GM23338 (cell line): Measurements from ENCODE around the gene XRCC6. TPM values are rescaled to one million over a fixed set of nuclear protein-coding genes. Genes with fewer than 3 reads are reported as not detected.

ENCODE experiments used
- ATAC-seq: fragments of 200-7000 bp; cut with Tn5 transposase; 3 replicates; pipeline ENCODE4 v1.9.1; 2020
- DNase-seq: peaks from one replicate; pipeline ENCODE4 v3.0.0-alpha.2; 2015; ENCODE audit warnings: low spot score
- H2AFZ ChIP-seq: fragments of 200-600 bp; sonication (generic); 2 replicates; pipeline ENCODE4 v1.8.0; 2016; ENCODE audit warnings: antibody characterized with exemption, mild to moderate bottlenecking, moderate library complexity
- H3F3A ChIP-seq: fragments of 200-600 bp; sonication (generic); replicated peaks from 2 replicates; pipeline ENCODE4 v1.8.0; 2017; ENCODE audit warnings: antibody characterized with exemption, mixed run types, low read depth
- H3K27ac ChIP-seq: fragments of 200-600 bp; sonication (generic); 2 replicates; pipeline ENCODE4 v1.6.1; 2016; ENCODE audit warnings: low read depth
- H3K27me3 ChIP-seq: fragments of 200-600 bp; sonication (generic); 2 replicates; pipeline ENCODE4 v1.8.0; 2016; ENCODE audit warnings: mild to moderate bottlenecking, mixed run types, moderate library complexity; ENCODE audit not compliant: insufficient read depth
- H3K36me3 ChIP-seq: fragments of 200-600 bp; sonication (generic); 2 replicates; pipeline ENCODE4 v1.8.0; 2016; ENCODE audit warnings: mild to moderate bottlenecking; ENCODE audit not compliant: insufficient read depth
- H3K4me1 ChIP-seq: fragments of 200-600 bp; sonication (generic); 2 replicates; pipeline ENCODE4 v1.8.0; 2016; ENCODE audit warnings: mild to moderate bottlenecking, moderate library complexity; ENCODE audit not compliant: insufficient read depth
- H3K4me2 ChIP-seq: fragments of 200-600 bp; sonication (generic); 2 replicates; pipeline ENCODE4 v1.7.1; 2017; ENCODE audit warnings: mixed run types
- H3K4me3 ChIP-seq: fragments of 200-600 bp; sonication (generic); 2 replicates; pipeline ENCODE4 v1.6.1; 2016; ENCODE audit warnings: mixed run types
- H3K79me2 ChIP-seq: fragments of 200-600 bp; sonication (generic); replicated peaks from 2 replicates; pipeline ENCODE4 v1.8.0; 2017; ENCODE audit warnings: mild to moderate bottlenecking; ENCODE audit not compliant: insufficient read depth
- H3K9me2 ChIP-seq: fragments of 200-600 bp; sonication (generic); 2 replicates; pipeline ENCODE4 v1.8.0; 2017; ENCODE audit not compliant: insufficient read depth
- H4K20me1 ChIP-seq: fragments of 200-600 bp; sonication (generic); replicated peaks from 2 replicates; pipeline ENCODE4 v1.8.0; 2017; ENCODE audit warnings: mild to moderate bottlenecking; ENCODE audit not compliant: insufficient read depth
- H3K27ac Mint-ChIP-seq: 2 replicates; pipeline ENCODE4 v1.8.0; 2020; ENCODE audit warnings: inconsistent platforms, mild to moderate bottlenecking, moderate library complexity, mixed read lengths
- H3K27me3 Mint-ChIP-seq: 3 replicates; pipeline ENCODE4 v1.8.0; 2022; ENCODE audit warnings: low read depth, mild to moderate bottlenecking, moderate library complexity, mixed read lengths, inconsistent platforms; ENCODE audit not compliant: insufficient read depth, poor library complexity
- H3K36me3 Mint-ChIP-seq: 3 replicates; pipeline ENCODE4 v1.8.0; 2021; ENCODE audit warnings: low read depth, mild to moderate bottlenecking, inconsistent platforms, moderate library complexity, mixed read lengths
- H3K4me1 Mint-ChIP-seq: 3 replicates; pipeline ENCODE4 v1.8.0; 2020; ENCODE audit warnings: mild to moderate bottlenecking, inconsistent platforms, mixed read lengths
- H3K4me3 Mint-ChIP-seq: 3 replicates; pipeline ENCODE4 v1.8.0; 2021; ENCODE audit warnings: moderate library complexity, mild to moderate bottlenecking, inconsistent platforms, mixed read lengths
- H3K9me3 Mint-ChIP-seq: 3 replicates; pipeline ENCODE4 v1.8.0; 2020; ENCODE audit warnings: moderate library complexity, mild to moderate bottlenecking, inconsistent platforms, mixed read lengths
- EZH2 ChIP-seq: fragments of 200-600 bp; sonication (generic); IDR thresholded peaks from one replicate; pipeline ENCODE4 v1.8.0; 2017; ENCODE audit warnings: antibody characterized with exemption, mild to moderate bottlenecking, low read depth; ENCODE audit not compliant: unreplicated experiment
- EZH2phosphoT487 ChIP-seq: fragments of 200-600 bp; sonication (generic); IDR thresholded peaks from one replicate; pipeline ENCODE4 v1.8.1; 2018; ENCODE audit warnings: antibody characterized with exemption; ENCODE audit not compliant: unreplicated experiment
- JUNB ChIP-seq: IDR thresholded peaks from one replicate; pipeline ENCODE4 v1.6.1; 2016; ENCODE audit warnings: antibody characterized with exemption; ENCODE audit not compliant: unreplicated experiment
- polyA plus RNA-seq: library from polyadenylated mRNA; unstranded; fragments of >200 nt; fragmentation: Nextera tagmentation; extraction: Ambion mirVana; gene quantifications from 2 replicates; pipeline ENCODE4 v1.2.1, GENCODE V29; 2016
- small RNA-seq: library from RNA; depleted of rRNA; stranded (forward); fragments of <200 nt; gene quantifications from one replicate; pipeline ENCODE3, GENCODE V24; 2014; ENCODE audit warnings: low replicate concordance
- total RNA-seq: library from RNA; depleted of rRNA; stranded (reverse); fragments of >200 nt; shearing (Covaris generic); gene quantifications from 2 replicates; pipeline ENCODE4 v1.2.3, GENCODE V29; 2014; rRNA removed
- TF ChIP-seq, protein P1 (sequence below): fragments of 250-450 bp; sonication (Bioruptor Pico); IDR thresholded peaks from 2 replicates; pipeline ENCODE4 v1.5.0; 2020; ENCODE audit warnings: mild to moderate bottlenecking, moderate library complexity

Gene XRCC6
- total and polyA plus RNA-seq, 2 experiments from 2014 or later: 351 to 498 TPM

DNA sequence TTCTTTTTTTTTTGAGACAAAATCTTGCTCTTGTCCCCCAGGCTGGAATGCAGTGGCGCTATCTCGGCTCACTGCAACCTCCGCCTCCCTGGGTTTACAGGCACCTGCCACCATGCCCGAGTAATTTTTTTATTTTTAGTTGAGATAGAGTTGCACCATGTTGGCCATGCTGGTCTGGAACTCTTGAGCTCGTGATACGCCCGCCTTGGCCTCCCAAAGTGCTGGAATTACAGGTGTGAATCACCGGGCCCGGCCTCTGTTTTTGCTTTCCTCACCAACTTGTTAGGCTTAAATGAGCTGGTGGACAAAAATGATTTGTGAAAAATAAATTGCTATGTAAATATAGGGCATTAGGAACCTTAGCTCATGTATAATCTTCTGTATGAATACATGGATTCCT lies 81.7 kb downstream of the XRCC6 start (continued):
- TF ChIP-seq, protein P1, sequence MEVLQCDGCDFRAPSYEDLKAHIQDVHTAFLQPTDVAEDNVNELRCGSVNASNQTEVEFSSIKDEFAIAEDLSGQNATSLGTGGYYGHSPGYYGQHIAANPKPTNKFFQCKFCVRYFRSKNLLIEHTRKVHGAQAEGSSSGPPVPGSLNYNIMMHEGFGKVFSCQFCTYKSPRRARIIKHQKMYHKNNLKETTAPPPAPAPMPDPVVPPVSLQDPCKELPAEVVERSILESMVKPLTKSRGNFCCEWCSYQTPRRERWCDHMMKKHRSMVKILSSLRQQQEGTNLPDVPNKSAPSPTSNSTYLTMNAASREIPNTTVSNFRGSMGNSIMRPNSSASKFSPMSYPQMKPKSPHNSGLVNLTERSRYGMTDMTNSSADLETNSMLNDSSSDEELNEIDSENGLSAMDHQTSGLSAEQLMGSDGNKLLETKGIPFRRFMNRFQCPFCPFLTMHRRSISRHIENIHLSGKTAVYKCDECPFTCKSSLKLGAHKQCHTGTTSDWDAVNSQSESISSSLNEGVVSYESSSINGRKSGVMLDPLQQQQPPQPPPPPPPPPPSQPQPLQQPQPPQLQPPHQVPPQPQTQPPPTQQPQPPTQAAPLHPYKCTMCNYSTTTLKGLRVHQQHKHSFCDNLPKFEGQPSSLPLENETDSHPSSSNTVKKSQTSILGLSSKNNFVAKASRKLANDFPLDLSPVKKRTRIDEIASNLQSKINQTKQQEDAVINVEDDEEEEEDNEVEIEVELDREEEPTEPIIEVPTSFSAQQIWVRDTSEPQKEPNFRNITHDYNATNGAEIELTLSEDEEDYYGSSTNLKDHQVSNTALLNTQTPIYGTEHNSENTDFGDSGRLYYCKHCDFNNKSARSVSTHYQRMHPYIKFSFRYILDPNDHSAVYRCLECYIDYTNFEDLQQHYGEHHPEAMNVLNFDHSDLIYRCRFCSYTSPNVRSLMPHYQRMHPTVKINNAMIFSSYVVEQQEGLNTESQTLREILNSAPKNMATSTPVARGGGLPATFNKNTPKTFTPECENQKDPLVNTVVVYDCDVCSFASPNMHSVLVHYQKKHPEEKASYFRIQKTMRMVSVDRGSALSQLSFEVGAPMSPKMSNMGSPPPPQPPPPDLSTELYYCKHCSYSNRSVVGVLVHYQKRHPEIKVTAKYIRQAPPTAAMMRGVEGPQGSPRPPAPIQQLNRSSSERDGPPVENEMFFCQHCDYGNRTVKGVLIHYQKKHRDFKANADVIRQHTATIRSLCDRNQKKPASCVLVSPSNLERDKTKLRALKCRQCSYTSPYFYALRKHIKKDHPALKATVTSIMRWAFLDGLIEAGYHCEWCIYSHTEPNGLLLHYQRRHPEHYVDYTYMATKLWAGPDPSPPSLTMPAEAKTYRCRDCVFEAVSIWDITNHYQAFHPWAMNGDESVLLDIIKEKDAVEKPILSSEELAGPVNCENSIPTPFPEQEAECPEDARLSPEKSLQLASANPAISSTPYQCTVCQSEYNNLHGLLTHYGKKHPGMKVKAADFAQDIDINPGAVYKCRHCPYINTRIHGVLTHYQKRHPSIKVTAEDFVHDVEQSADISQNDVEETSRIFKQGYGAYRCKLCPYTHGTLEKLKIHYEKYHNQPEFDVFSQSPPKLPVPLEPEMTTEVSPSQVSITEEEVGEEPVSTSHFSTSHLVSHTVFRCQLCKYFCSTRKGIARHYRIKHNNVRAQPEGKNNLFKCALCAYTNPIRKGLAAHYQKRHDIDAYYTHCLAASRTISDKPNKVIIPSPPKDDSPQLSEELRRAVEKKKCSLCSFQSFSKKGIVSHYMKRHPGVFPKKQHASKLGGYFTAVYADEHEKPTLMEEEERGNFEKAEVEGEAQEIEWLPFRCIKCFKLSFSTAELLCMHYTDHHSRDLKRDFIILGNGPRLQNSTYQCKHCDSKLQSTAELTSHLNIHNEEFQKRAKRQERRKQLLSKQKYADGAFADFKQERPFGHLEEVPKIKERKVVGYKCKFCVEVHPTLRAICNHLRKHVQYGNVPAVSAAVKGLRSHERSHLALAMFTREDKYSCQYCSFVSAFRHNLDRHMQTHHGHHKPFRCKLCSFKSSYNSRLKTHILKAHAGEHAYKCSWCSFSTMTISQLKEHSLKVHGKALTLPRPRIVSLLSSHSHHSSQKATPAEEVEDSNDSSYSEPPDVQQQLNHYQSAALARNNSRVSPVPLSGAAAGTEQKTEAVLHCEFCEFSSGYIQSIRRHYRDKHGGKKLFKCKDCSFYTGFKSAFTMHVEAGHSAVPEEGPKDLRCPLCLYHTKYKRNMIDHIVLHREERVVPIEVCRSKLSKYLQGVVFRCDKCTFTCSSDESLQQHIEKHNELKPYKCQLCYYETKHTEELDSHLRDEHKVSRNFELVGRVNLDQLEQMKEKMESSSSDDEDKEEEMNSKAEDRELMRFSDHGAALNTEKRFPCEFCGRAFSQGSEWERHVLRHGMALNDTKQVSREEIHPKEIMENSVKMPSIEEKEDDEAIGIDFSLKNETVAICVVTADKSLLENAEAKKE (CRISPR knock-in tag): no peak

DNA sequence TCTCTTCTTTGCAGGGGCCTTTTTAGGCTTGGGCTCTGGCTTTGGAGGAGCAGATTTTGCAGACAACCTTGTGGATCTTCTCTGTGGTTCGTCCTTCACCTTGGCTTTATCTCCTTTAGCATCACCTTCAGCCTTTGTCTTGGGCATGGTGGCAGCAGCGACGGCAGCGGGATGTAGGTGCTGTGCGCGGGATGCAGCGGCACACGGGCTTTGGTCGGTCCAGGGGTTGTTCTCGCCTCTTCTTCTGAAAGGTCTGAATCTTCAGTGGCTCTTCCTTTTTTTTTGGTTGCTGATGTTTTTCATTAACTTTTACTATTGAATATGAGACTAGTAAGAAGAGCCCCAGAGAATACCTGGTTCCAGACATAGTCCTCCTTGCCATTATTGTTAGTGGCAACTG lies 88.2 kb downstream of the XRCC6 start:
- Histone ChIP-seq H3K27me3 (no peaks in the 10 kb centered on the region), H3K4me2 (no peak overlapping the region), H3K79me2 (no peaks in the 10 kb centered on the region), H3K4me3 (no peak overlapping the region), H3K36me3 (no peaks in the 10 kb centered on the region), H3K9me2 (no peaks in the 10 kb centered on the region), H2AFZ (no peak overlapping the region), H3F3A (no peaks in the 10 kb centered on the region), H3K4me1 (no peaks in the 10 kb centered on the region), H3K27ac (no peak overlapping the region), H4K20me1 (no peaks in the 10 kb centered on the region; the same call in 1 of the 2 replicates)
- Mint-ChIP-seq H3K27ac (no peak overlapping the region), H3K27me3 (peaks cover 4% of the 10 kb centered on the region), H3K4me3 (no peak overlapping the region), H3K36me3 (no peaks in the 10 kb centered on the region), H3K9me3 (no peaks in the 10 kb centered on the region), H3K4me1 (no peaks in the 10 kb centered on the region)
- no peak for TF ChIP-seq EZH2phosphoT487
- no peak for TF ChIP-seq EZH2
- ATAC-seq: no peak
- no peak for DNase-seq

DNA sequence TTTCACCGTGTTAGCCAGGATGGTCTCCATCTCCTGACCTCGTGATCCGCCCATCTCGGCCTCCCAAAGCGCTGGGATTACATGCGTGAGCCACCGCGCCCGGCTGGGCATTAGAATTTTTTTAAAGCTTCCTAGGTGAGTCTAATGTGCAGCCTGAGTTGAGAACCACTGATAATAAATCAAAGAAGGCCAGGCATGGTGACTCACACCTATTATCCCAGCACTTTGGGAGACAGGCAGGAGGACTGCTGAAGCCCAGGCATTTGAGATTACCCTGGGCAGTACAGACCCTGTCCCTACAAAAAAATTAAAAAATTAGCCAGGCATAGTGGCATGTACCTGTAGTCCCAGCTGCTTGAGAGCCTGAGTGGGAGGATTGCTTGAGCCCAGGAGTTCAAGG lies 91.9 kb downstream of the XRCC6 start:
- H3K36me3 ChIP-seq: no peaks in the 10 kb centered on the region
- no peaks in the 10 kb centered on the region for H3K4me1 ChIP-seq
- no peaks in the 10 kb centered on the region; the same call in 1 of the 2 replicates for H4K20me1 ChIP-seq
- Mint-ChIP-seq H3K36me3 (no peaks in the 10 kb centered on the region), H3K27me3 (peaks cover 6% of the 10 kb centered on the region), H3K4me3 (no peak overlapping the region), H3K4me1 (no peaks in the 10 kb centered on the region), H3K27ac (no peak overlapping the region), H3K9me3 (no peaks in the 10 kb centered on the region)
- H3K4me2 ChIP-seq: no peak overlapping the region
- H3K9me2 ChIP-seq: no peaks in the 10 kb centered on the region
- no peak for TF ChIP-seq JUNB
- no peak overlapping the region for H2AFZ ChIP-seq
- H3K27ac ChIP-seq: no peak overlapping the region
- H3K79me2 ChIP-seq: no peaks in the 10 kb centered on the region
- ATAC-seq (no peak), DNase-seq (no peak)
- no peaks in the 10 kb centered on the region for H3K27me3 ChIP-seq
- no peaks in the 10 kb centered on the region for H3F3A ChIP-seq
- H3K4me3 ChIP-seq: no peak overlapping the region

Small RNAs within 50 kb of the gene (small RNA-seq; reads per million reads assigned to genes)
- gene HMGN2P10 (not detected), gene RF00019 (not detected), gene RNU6-476P (not detected)

Other genes with a start within 250 kb of the XRCC6 start
- gene TEF, start 239.4 kb upstream of the XRCC6 start, total RNA-seq: 7.0 and 7.2 TPM in 2 replicates
- gene TEF, start 239.4 kb upstream of the XRCC6 start, polyA plus RNA-seq: 2.3 and 2.4 TPM in 2 replicates
- 43.0 and 47.2 TPM in 2 replicates for gene TOB2, start 174.5 kb upstream of the XRCC6 start, total RNA-seq
- 26.7 and 27.3 TPM in 2 replicates for gene TOB2, start 174.5 kb upstream of the XRCC6 start, polyA plus RNA-seq
- 108 and 115 TPM in 2 replicates for gene PHF5A, start 152.6 kb upstream of the XRCC6 start, total RNA-seq
- 49.4 and 52.4 TPM in 2 replicates for gene PHF5A, start 152.6 kb upstream of the XRCC6 start, polyA plus RNA-seq
- gene ACO2, start 152.2 kb upstream of the XRCC6 start, total RNA-seq: 77.8 and 79.7 TPM in 2 replicates
- gene ACO2, start 152.2 kb upstream of the XRCC6 start, polyA plus RNA-seq: 33.4 and 36.2 TPM in 2 replicates
- 18.6 and 19.0 TPM in 2 replicates for gene POLR3H, start 76.8 kb upstream of the XRCC6 start, total RNA-seq
- 26.5 and 28.7 TPM in 2 replicates for gene POLR3H, start 76.8 kb upstream of the XRCC6 start, polyA plus RNA-seq
- 0.35 and 0.47 TPM in 2 replicates for gene CSDC2, start 60.3 kb upstream of the XRCC6 start, total RNA-seq
- gene CSDC2, start 60.3 kb upstream of the XRCC6 start, polyA plus RNA-seq: 0.45 and 0.50 TPM in 2 replicates
- 8.7 and 12.1 TPM in 2 replicates for gene PMM1, start 31.5 kb upstream of the XRCC6 start, total RNA-seq
- 9.9 TPM in 2 replicates for gene PMM1, start 31.5 kb upstream of the XRCC6 start, polyA plus RNA-seq
- 40.4 and 53.8 TPM in 2 replicates for gene DESI1, start 252 bp upstream of the XRCC6 start, total RNA-seq
- 33.7 and 37.9 TPM in 2 replicates for gene DESI1, start 252 bp upstream of the XRCC6 start, polyA plus RNA-seq
- 163 and 193 TPM in 2 replicates for gene SNU13, start 67.6 kb downstream of the XRCC6 start, total RNA-seq
- 464 and 512 TPM in 2 replicates for gene SNU13, start 67.6 kb downstream of the XRCC6 start, polyA plus RNA-seq
- 0.27 and 0.28 TPM in 2 replicates for gene MEI1, start 78.2 kb downstream of the XRCC6 start, total RNA-seq
- gene MEI1, start 78.2 kb downstream of the XRCC6 start, polyA plus RNA-seq: 0.09 and 0.87 TPM in 2 replicates
- 21.0 and 24.5 TPM in 2 replicates for gene CCDC134, start 179.4 kb downstream of the XRCC6 start, total RNA-seq
- gene CCDC134, start 179.4 kb downstream of the XRCC6 start, polyA plus RNA-seq: 2.7 and 4.2 TPM in 2 replicates
- gene SREBF2, start 211.8 kb downstream of the XRCC6 start, total RNA-seq: 147 and 163 TPM in 2 replicates
- 48.7 and 49.8 TPM in 2 replicates for gene SREBF2, start 211.8 kb downstream of the XRCC6 start, polyA plus RNA-seq